Subcutaneous adipose tissue (tissue), 4 donors: Measurements from ENCODE around the gene HYAL3. TPM values are rescaled to one million over a fixed set of nuclear protein-coding genes. Genes with fewer than 3 reads are reported as not detected.

Source experiments
- CTCF ChIP-seq: fragments of 450-650 bp; IDR thresholded peaks from one replicate; pipeline ENCODE4 v1.5.1; 2016; ENCODE audit warnings: low read depth, mild to moderate bottlenecking, control low read depth, antibody characterized with exemption, moderate library complexity
- total RNA-seq, 4 donors: library from RNA; depleted of rRNA; stranded (reverse); fragments of >200 nt; gene quantifications; one replicate each; pipeline ENCODE4 v1.1.0, GENCODE V29; 2016

HYAL3 gene
- total RNA-seq, 4 donors from 2014 or later: 1.5 to 5.1 (median 3.4) TPM

DNA sequence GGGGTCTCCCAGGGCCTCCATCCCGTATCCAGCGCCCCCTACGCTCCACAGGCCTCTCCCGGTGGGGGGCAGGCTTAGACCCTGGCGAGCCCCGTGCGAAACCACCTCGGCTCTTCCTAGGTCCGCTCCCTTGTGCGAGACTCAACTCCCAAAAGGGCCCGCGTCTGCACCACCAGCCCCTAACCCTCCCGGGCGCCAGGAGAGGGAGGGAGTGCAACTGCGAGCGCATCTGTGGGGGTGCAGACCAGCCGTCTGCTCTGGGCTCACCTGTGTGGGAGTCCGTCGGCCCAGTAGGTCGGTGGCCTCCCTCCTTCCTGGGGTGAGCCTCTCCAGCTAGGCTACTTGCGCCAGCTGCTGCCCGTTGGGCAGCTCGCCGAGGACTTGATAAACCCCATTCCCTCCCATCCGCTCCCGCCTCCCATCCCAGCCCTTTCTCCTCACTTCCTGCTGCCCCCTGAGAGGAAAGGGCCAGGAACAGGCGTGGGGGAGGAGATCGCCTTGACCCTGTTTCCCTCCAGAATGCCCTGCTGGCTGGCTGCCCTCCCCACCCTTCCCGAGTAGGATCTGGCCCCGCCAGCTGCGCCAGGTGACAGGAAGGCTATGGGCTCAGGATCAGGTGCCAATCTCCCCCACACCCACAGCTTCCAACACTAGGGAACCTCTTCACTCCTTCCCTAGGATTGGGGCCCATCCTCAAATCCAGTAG lies 23.3 kb upstream of the HYAL3 start, which contains the start of gene HYAL2:
Gene HYAL2, minus strand, starts transcription at position 360 of the 706 bp plus-strand sequence. CDS start 2,256 bp downstream, outside the sequence.
- no peak for TF ChIP-seq CTCF

DNA sequence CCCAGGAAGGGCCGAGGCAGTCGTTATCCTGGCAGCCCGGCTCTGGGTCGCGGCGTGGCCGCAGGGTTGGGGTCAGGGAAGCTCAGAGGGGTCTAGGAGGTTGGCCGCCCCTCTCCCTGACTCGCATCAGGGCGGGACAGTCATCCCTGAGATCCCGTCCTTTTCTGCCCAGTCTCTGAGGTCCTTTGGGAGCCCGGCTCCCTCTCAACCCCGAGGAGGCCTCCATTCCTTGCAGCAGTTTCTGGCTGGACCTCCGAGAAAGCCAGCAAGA lies 22.8 kb upstream of the HYAL3 start:
- TF ChIP-seq CTCF: no peak

- no peak for TF ChIP-seq CTCF
These were observed 22.3 kb upstream of the HYAL3 start for GRCh38 chr3:50321336-50322114.

DNA sequence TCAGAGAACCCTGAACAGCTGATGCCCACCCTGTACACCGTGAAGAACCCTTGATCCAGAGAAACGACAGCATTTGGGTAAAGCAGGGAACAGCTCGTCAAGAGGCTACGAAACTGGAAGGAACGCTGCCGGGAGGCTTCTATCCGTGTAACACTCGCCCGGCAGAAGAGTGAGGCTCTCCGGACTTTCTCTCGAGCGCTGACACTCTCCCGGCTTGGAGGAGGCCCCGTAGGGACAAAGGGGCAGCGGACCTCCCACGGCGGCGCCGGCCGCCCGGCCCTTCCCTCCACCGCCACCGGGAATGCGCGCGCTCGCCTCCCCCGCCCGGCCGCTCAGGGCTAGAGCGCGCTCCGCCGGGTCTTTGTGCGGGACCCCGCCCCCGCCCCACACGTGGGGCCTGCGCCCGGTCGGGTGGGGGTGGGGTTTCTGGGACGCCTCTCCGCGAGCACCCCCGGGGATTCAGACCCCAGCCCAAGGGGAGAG lies 21.7 kb upstream of the HYAL3 start:
- no peak for TF ChIP-seq CTCF

- no peak for TF ChIP-seq CTCF
These were observed 20.9 kb upstream of the HYAL3 start for GRCh38 chr3:50319894-50320625.

DNA sequence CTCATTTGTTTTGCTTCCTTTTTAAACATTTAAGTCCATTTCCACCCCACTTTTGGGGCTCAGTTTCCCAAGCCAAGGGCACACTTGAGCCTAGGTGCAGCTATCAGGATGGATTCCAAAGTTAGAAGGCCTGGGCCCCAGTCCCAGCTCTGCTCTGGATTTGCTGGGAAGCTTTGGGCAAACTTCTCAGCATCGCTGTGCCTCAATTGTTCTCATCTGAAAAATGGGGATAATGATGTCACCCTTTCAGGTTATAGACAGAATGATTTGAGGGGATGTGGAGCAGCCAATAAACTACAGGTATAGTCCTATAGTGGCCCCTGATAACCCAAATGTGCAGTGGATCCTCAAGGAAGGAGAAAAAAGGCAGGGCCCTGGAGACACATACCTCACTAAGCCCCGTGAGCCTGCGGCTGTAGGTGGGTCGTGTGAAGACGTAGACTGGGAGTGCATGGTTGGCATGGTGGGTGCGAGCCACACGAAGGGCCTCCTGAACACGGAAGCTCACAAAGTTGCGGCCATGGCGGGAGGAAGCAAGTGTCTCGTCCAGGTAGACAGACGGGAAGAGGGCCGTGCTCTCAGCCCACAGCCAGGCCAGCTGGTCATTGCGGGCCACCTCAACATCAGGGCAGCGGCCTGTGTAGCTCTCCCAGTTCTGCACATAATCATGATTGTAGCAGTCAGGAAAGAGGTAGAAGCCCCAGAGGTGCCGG lies 20.1 kb upstream of the HYAL3 start:
- no peak for TF ChIP-seq CTCF
